Skin of body (tissue), 2 donors: ENCODE results near the gene ZNF616. TPM values are rescaled to one million over a fixed set of nuclear protein-coding genes. Genes with fewer than 3 reads are reported as not detected.

Experiments
- DNase-seq: peaks from one replicate; lab custom pipeline; 2025; lab: John Stamatoyannopoulos, UW
- total RNA-seq: library from RNA; depleted of rRNA; stranded (reverse); fragments of >200 nt; gene quantifications from one replicate; pipeline ENCODE4 v1.2.3, GENCODE V29; 2014

The ZNF616 gene
- total RNA-seq, result 12.9 TPM

GRCh38 chr19:52139252-52140031, at the start of gene ZNF616:
ZNF616 (minus strand) TSS chr19:52139938; CDS start chr19:52130512, 9,426 bp downstream.
- DNase-seq, result peak; percentile 97

GRCh38 chr19:52188822-52189734, 49.3 kb upstream of the ZNF616 start:
- peak; percentile 77 for DNase-seq

GRCh38 chr19:52187407-52187806, 47.7 kb upstream of the ZNF616 start:
- no peak for DNase-seq

GRCh38 chr19:52176574-52176973, 36.8 kb upstream of the ZNF616 start:
- DNase-seq, result no peak

- DNase-seq, result no peak
Measured at GRCh38 chr19:52172347-52172746, 32.6 kb upstream of the ZNF616 start.

GRCh38 chr19:52171321-52172169, 31.8 kb upstream of the ZNF616 start, which contains the start of gene ZNF836:
ZNF836 (minus strand) TSS chr19:52171621; CDS start chr19:52168072, 3,549 bp downstream.
- peak; percentile 80 for DNase-seq

- no peak for DNase-seq
Measured at GRCh38 chr19:52170863-52171320, 31.2 kb upstream of the ZNF616 start.

- DNase-seq, result no peak
Measured at GRCh38 chr19:52170304-52170703, 30.6 kb upstream of the ZNF616 start.

- DNase-seq, result no peak
Measured at GRCh38 chr19:52155596-52156359, 16.0 kb upstream of the ZNF616 start.

GRCh38 chr19:52148256-52148655, 8.5 kb upstream of the ZNF616 start:
- no peak for DNase-seq

GRCh38 chr19:52142001-52142595, 2.4 kb upstream of the ZNF616 start:
- DNase-seq, result no peak

GRCh38 chr19:52141203-52141602, 1.5 kb upstream of the ZNF616 start:
- DNase-seq, result no peak

- DNase-seq, result no peak
Measured at GRCh38 chr19:52140032-52140710, 433 bp upstream of the ZNF616 start.

- DNase-seq, result peak; percentile 46
Measured at GRCh38 chr19:52138983-52139251, 821 bp downstream of the ZNF616 start.

- DNase-seq, result peak; percentile 5
Measured at GRCh38 chr19:52138278-52138982, 1.3 kb downstream of the ZNF616 start.

GRCh38 chr19:52120286-52120685, 19.5 kb downstream of the ZNF616 start:
- no peak for DNase-seq

- DNase-seq, result no peak
Measured at GRCh38 chr19:52115526-52116053, 24.1 kb downstream of the ZNF616 start.

GRCh38 chr19:52114691-52115090, 25.0 kb downstream of the ZNF616 start:
- no peak for DNase-seq

- no peak for DNase-seq
Measured at GRCh38 chr19:52112624-52113023, 27.1 kb downstream of the ZNF616 start.
